ENCODE results near the gene LITAFD.

LITAFD gene

GRCh38 chr16:8920645-8921346 is 38.6 kb downstream of the LITAFD start:
- DNase-seq (ENCODE audit: low read depth), result no peak

- DNase-seq (ENCODE audit: low read depth), result no peak
These were observed 39.3 kb downstream of the LITAFD start for GRCh38 chr16:8921347-8921984.

GRCh38 chr16:8923199-8923598 is 41.0 kb downstream of the LITAFD start:
- no peak for DNase-seq (ENCODE audit: low read depth)

- no peak for DNase-seq (ENCODE audit: low read depth)
These were observed 42.1 kb downstream of the LITAFD start for GRCh38 chr16:8924214-8924613.

GRCh38 chr16:8925455-8925854 is 43.3 kb downstream of the LITAFD start:
- no peak for DNase-seq (ENCODE audit: low read depth)

- DNase-seq (ENCODE audit: low read depth), result no peak
These were observed 44.7 kb downstream of the LITAFD start for GRCh38 chr16:8926827-8927226.

- DNase-seq (ENCODE audit: low read depth), result no peak
These were observed 46.4 kb downstream of the LITAFD start for GRCh38 chr16:8928467-8928957.

GRCh38 chr16:8929086-8929748 is 47.1 kb downstream of the LITAFD start:
- no peak for DNase-seq (ENCODE audit: low read depth)

- peak; percentile 23 for DNase-seq (ENCODE audit: low read depth)
These were observed 49.7 kb downstream of the LITAFD start for GRCh38 chr16:8931859-8932258.

- no peak for DNase-seq (ENCODE audit: low read depth)
These were observed 52.5 kb downstream of the LITAFD start for GRCh38 chr16:8934601-8935000.
